Limb (tissue), 2 donors: ENCODE results near the gene GRHPR.
"Not testable (repeated sequence)": the region's sequence is repeated elsewhere in the genome, so short reads cannot be mapped to it uniquely, and the experiment has no call there.

ENCODE experiments used
- DNase-seq, 2 donors: peaks; one replicate each; pipeline ENCODE4 v3.0.0-alpha.2; 2016; ENCODE audit errors: extremely low spot score in 2 of 2

The GRHPR gene

GRCh38 chr9:37422289-37423104, at the start of gene GRHPR:
Gene GRHPR (plus strand): TSS chr9:37422696. CDS start chr9:37422751, 55 bp downstream.
- peak; percentile 80 to 91 for DNase-seq

DNA sequence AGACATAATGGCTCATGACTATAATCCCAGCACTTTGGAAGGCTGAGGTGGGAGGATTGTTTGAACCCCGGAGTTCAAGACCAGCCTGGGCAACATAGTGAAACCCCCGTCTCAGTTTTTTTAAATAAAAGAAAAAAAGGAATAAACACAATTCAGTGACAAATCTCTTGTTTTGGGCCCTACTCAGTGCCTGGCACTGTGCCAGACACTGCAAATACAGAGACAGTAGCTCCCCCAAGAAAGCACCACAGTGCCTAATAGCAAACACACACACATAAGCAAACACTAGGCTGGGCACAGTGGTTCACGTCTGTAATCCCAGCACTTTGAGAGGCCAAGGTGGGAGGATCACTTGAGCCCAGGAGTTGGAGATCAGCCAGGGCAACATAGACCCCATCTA, 49.7 kb upstream of the GRHPR start:
- no peak for DNase-seq

GRCh38 chr9:37373621-37374020, 48.9 kb upstream of the GRHPR start:
- DNase-seq, result no peak

GRCh38 chr9:37374892-37375291, 47.6 kb upstream of the GRHPR start:
- DNase-seq, result no peak

DNA sequence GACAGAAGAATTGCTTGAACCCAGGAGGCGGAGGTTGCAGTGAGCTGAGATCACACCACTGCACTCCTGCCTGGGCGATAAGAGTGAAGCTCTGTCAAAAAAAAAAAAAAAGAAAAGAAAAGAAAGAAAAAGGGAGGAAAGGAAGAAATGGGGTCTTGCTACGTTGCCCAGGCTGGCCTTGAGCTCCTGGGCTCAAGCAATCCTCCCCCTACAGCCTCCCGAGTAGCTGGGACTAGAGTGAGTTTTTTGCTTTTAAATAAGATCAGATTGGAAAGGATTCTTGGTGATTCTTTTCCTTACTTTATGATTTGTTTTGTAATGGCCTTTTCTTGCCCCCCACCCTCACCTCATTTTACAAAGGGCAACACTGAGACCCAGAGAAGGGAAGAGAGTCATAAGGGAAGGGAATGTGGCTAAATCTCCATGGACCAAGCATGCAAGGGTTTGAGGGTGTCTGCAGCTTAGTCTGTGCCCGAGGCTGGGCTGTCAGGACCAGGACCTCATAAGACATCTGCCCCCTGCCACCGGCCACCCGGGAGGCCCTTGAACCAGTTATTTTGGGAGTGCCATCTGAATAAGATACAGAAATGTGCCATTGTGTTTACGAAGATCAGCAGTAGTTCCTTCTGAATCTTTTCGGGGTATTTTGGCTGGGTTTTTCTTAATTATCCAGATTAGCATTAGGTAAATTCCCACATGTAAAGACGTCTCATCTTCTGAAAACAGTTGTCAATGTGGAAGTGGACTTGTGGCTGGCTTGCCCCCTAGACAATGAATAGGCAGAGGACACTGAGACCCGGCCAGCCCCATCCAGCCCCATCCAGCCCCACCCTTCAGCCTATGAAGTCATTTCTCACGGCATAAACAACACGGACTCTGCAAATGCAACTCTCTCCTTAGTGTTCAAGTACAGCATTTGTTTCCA, 44.5 kb upstream of the GRHPR start:
- DNase-seq, result no peak

GRCh38 chr9:37378613-37379004, 43.9 kb upstream of the GRHPR start:
- DNase-seq, result no peak

- DNase-seq, result no peak
Observed at GRCh38 chr9:37379835-37380234, 42.7 kb upstream of the GRHPR start.

DNA sequence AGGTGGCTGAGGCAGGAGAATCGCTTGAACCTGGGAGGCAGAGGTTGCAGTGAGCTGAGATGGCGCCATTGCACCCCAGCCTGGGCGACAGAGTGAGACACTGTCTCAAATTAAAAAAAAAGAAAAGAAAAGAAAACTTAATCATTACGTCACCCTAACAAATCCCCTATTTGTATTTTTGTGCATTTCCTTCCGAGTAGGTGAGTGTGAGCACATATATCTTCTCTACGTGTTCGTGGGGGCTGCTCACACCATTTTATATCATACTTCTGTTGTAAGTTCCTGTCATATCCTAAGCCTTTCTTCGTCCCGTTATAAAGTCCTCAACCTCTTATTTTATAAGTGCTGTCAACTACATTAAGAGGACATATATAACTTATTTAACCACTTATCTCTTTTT, 41.9 kb upstream of the GRHPR start:
- no peak for DNase-seq

DNA sequence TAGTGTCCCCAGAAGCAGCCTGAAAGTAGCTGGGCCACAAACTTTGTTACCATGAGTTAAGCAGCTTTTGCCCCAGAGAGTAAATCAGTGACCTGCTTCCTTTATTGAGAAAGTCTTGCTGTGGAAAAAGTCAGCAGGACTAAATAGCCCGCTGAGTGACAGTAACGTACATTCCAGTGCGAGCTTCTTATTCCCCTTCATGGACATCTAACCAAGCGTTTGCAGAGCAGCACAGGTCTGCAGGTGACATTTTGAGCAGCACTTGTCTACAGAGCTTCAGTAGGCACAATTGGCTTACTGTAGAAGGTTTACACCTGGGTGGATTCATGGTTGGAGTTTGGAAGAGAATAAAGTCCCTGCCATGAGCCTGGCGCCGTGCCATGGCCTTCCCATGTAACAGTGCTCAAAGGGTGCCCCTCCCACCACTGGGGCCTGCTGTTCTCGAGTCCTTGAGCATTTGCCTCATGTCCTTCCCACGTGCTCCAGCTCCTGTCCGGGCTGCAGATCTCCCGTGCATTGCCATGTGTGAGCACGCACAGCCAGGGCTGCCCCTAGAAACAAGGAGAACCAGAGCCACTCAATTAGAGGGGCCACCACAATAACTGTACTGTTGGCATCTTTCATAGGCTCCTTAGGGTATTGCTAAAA, 41.3 kb upstream of the GRHPR start:
- no peak for DNase-seq

GRCh38 chr9:37382161-37382981, 40.1 kb upstream of the GRHPR start:
- no peak for DNase-seq

DNA sequence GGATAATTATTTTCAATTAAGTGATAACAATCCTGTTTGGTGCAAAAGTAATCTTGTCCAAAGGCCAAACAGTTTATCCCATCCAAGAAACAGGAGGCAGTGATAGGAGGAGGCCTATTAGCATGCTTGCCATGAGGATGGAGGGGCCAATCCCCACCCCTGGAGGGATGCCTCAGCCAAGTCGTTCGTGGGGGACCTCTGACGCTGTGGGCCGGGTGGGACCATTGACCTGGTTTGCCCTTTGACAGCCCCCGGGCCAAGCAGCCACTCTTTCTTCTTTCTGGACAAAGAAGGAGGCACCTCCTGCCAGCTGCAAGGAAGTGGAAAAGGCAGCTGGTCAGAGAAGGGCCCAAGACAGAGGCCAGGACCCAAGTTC, 39.5 kb upstream of the GRHPR start:
- DNase-seq, result no peak

DNA sequence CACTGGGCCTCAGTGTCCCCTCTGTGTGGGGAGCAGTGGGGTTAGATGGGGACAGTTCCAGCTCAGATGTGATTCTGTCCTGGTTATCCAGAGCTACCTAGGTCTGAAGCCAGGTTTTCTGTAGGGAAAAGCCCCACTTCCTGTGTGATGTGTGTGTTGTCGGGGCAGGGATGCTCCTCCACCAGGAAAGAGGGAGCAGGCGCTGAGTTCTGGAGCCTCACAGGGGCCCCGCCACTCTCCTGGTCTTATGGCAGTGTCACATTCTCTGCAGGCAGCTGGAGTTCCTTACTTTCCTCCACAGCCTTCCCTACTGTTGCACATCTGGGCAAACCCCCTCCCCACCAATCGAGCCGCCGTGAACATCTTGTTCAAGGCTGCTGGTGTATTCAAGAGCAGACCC, 39.1 kb upstream of the GRHPR start:
- DNase-seq, result no peak

- no peak for DNase-seq
Observed at GRCh38 chr9:37383876-37384746, 38.4 kb upstream of the GRHPR start.

GRCh38 chr9:37385286-37385685, 37.2 kb upstream of the GRHPR start:
- DNase-seq, result no peak

- no peak for DNase-seq
Observed at GRCh38 chr9:37386988-37387387, 35.5 kb upstream of the GRHPR start.

DNA sequence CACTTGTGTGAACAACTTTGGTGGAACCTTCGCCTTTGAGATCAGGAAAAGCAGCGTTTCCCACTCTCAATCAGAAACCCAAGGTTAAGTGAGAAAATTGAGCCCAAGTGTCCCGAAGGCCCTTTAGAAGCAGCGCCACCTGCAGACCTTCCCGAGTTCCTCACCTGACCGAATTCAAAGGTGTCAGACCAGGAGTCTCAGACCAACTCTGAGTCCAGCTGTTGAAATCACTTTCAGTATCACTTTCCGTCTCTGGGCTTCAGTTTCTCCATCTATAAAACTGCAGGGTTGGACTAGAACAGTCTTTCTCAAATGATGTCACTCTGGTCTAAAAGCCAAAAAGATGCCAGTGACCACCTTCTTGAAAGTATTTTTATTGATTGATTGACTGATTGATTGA, 31.7 kb upstream of the GRHPR start:
- DNase-seq, result no peak

DNA sequence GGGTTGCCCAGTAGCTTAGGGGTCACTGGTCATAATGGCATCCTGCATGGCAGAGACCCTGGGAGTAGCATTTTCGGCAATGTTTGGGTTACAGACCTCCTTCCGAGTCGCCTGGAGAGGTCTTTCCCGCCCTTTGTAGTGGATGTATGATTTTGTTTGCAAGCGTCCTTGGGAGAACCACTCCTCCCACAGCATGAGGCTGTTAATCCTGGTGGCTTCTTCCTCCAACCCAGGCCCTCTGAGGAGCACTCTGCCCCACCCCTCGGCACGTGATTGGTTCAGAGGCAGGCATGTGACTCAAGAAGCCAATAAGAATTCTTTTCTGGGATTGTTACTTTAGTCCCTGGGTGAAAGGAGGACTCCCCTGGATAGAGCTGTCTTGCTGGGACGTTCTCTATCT, 30.2 kb upstream of the GRHPR start:
- DNase-seq, result no peak

GRCh38 chr9:37395229-37395628, 27.3 kb upstream of the GRHPR start:
- no peak for DNase-seq

GRCh38 chr9:37395663-37396062, 26.8 kb upstream of the GRHPR start:
- no peak for DNase-seq

GRCh38 chr9:37397948-37398347, 24.5 kb upstream of the GRHPR start:
- DNase-seq, result not testable (repeated sequence)
